IPS DF 6.9 (cell line): ENCODE data around the gene EMC6.

Source experiments
- DNase-seq: peaks from one replicate; pipeline ENCODE4 v3.0.0-alpha.2; 2013; ENCODE audit warnings: low read depth, low spot score
- H3K27ac ChIP-seq: one replicate; pipeline ENCODE4 v1.5.1; 2013; ENCODE audit warnings: low read length, control low read depth
- H3K27me3 ChIP-seq: 2 replicates; pipeline ENCODE4 v1.6.1; 2013; ENCODE audit warnings: mild to moderate bottlenecking, low read length; ENCODE audit not compliant: control insufficient read depth, insufficient read depth
- H3K36me3 ChIP-seq: 2 replicates; pipeline ENCODE4 v1.6.1; 2013; ENCODE audit warnings: low read length; ENCODE audit not compliant: control insufficient read depth, insufficient read depth
- H3K4me1 ChIP-seq: 2 replicates; pipeline ENCODE4 v1.6.1; 2013; ENCODE audit warnings: low read length; ENCODE audit not compliant: control insufficient read depth, insufficient read depth
- H3K4me3 ChIP-seq: 2 replicates; pipeline ENCODE4 v1.5.1; 2013; ENCODE audit warnings: mild to moderate bottlenecking, low read length
- H3K9me3 ChIP-seq: 2 replicates; pipeline ENCODE4 v1.6.1; 2013; ENCODE audit warnings: low read length, inconsistent platforms; ENCODE audit not compliant: control insufficient read depth, insufficient read depth
- WGBS: extraction: QIAGEN DNeasy Blood & Tissue Kit; methylation state at CpG from one replicate; pipeline ENCODE4 v1.1.7; 2013; ENCODE audit warnings: mixed read lengths, missing lambda C conversion rate; ENCODE audit not compliant: insufficient read length, insufficient coverage; 5-methylcytosine and 5-hydroxymethylcytosine counted together

EMC6 gene

GRCh38 chr17:3656755-3657587 is 11.6 kb upstream of the EMC6 start:
- WGBS, result no CpG with 5 or more reads among the region's 16 CpGs
- no peaks in the 10 kb centered on the region for H3K36me3 ChIP-seq
- 0 out of 2 replicates have a peak, but pooled peaks cover 2% of the 10 kb centered on the region for H3K4me1 ChIP-seq
- no peak for DNase-seq
- H3K9me3 ChIP-seq, result no peaks in the 10 kb centered on the region
- H3K4me3 ChIP-seq, result no peak overlapping the region
- H3K27ac ChIP-seq, result no peak overlapping the region
- H3K27me3 ChIP-seq, result no peaks in the 10 kb centered on the region

- Histone ChIP-seq H3K36me3 (no peaks in the 10 kb centered on the region), H3K27ac (no peak overlapping the region), H3K4me1 (0 out of 2 replicates have a peak, but pooled peaks cover 2% of the 10 kb centered on the region), H3K4me3 (no peak overlapping the region), H3K27me3 (no peaks in the 10 kb centered on the region), H3K9me3 (no peaks in the 10 kb centered on the region)
- no CpG with 5 or more reads among the region's 7 CpGs for WGBS
- no peak for DNase-seq
Measured at GRCh38 chr17:3657588-3657869, 11.1 kb upstream of the EMC6 start.

DNA sequence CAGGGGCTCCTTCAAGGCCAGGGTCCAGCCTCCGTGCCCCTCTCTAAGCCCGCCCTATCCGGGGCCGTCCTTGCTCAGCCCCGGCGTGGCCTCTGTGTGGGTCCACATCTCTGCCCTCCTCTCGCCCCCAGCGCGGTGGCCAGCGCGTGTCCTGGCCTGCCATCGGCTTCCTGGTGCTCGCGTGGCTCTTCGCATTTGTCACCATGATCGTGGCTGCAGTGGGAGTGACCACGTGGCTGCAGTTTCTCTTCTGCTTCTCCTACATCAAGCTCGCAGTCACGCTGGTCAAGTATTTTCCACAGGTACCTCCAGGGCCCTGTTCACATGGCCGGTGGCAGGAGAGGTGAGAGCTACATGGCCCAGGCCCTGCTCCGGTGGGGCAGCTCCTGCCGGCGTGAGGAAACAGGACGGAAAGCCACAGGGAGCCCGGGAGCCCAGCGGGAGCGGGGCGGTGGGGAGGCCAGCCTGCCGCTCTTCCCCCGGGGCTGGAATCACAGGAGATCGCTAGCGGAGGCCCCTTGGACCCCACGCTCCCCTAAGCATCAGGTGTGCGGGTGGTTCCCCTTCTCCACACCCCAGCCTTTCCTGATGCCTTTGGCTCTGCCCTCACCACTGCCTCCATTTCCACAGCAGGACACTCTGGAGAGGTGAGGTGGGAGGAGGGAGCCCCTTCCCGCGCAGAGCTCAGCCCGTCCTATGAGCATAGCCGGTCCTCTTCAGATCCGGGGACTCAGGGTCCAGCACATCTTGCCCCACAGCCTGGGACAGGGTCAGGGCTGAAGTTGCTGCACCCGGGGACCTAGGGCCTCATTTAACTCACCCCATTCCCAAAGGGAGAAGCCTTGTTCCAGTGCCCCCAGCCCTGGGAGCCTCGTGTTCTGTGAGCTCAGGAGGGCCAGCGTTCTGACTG is 10.5 kb upstream of the EMC6 start:
- Histone ChIP-seq H3K27me3 (no peaks in the 10 kb centered on the region), H3K36me3 (peaks cover 2% of the 10 kb centered on the region; the same call in 1 of the 2 replicates), H3K4me1 (0 out of 2 replicates have a peak, but pooled peaks cover 2% of the 10 kb centered on the region), H3K4me3 (no peak overlapping the region), H3K27ac (no peak overlapping the region), H3K9me3 (no peaks in the 10 kb centered on the region)
- WGBS, result no CpG with 5 or more reads among the region's 42 CpGs
- no peak for DNase-seq

DNA sequence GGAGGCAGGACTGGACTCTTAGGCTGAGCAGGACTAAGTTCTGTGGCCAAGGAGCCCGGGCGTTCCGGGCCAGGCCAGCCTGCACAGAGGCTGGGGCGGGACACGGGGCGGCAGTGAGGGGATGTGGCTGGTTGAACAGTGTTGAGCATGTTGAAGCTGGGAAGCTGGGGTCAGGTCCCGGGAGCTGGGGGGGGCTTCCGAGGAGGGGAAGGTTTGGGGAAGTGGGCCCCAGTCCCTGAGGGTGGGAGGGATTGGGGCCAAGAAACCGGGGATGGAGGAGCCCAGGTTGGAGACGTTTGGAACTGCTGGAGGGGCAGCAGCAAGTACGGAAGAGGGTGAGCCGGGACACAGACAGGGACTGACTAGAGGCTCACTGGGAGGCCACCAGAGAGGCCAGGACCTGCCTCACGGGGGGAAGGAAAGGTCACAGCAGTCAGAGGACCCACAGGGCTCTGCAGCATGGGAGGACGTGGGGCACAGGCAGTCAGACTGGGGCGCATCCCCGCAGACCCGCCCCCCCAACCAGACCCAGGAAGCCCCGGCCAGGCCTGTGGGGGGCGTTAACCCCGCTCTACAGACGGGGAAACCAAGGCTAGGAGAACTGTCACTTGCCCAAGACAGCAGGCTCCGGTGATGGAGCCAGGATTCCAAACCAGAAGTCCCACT is 9.7 kb upstream of the EMC6 start:
- no peaks in the 10 kb centered on the region for H3K9me3 ChIP-seq
- H3K27me3 ChIP-seq, result no peaks in the 10 kb centered on the region
- no peak overlapping the region for H3K27ac ChIP-seq
- no peak for DNase-seq
- 0 out of 2 replicates have a peak, but pooled peaks cover 2% of the 10 kb centered on the region for H3K4me1 ChIP-seq
- no peak overlapping the region for H3K4me3 ChIP-seq
- WGBS, result no CpG with 5 or more reads among the region's 22 CpGs
- H3K36me3 ChIP-seq, result peaks cover 9% of the 10 kb centered on the region; the same call in 1 of the 2 replicates

DNA sequence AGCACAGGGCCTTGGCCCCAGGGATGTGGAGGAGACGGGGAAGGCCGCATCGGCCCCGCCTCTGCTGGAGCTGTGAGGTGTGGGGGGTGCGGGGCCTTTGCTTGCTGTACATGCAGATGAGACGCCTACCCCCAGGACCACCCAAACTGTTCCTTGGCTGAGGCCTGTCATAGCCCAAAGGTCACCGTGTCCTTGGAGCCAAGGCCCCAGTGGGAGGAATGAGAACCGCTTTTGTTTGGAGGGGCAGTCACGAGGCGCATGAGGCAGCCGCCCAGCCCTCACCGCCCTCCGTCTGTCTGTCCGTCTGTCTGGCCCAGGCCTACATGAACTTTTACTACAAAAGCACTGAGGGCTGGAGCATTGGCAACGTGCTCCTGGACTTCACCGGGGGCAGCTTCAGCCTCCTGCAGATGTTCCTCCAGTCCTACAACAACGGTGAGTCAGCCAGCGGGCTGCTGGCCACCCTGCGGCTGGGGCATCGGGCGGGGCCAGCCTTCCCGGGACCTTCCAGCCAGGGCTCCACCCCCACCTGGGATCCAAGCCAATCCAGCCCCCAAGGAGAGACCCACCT is 9.0 kb upstream of the EMC6 start:
- WGBS, result no CpG with 5 or more reads among the region's 22 CpGs
- Histone ChIP-seq H3K27ac (no peak overlapping the region), H3K4me1 (0 out of 2 replicates have a peak, but pooled peaks cover 2% of the 10 kb centered on the region), H3K9me3 (no peaks in the 10 kb centered on the region), H3K36me3 (peaks cover 9% of the 10 kb centered on the region; the same call in 1 of the 2 replicates), H3K4me3 (no peak overlapping the region), H3K27me3 (no peaks in the 10 kb centered on the region)
- no peak for DNase-seq

- WGBS, result no CpG with 5 or more reads among the region's 23 CpGs
- Histone ChIP-seq H3K36me3 (peaks cover 9% of the 10 kb centered on the region; the same call in 1 of the 2 replicates), H3K27ac (no peak overlapping the region), H3K4me3 (no peak overlapping the region), H3K27me3 (no peaks in the 10 kb centered on the region), H3K4me1 (0 out of 2 replicates have a peak, but pooled peaks cover 2% of the 10 kb centered on the region), H3K9me3 (no peaks in the 10 kb centered on the region)
- DNase-seq, result no peak
Measured at GRCh38 chr17:3660311-3660891, 8.2 kb upstream of the EMC6 start.

DNA sequence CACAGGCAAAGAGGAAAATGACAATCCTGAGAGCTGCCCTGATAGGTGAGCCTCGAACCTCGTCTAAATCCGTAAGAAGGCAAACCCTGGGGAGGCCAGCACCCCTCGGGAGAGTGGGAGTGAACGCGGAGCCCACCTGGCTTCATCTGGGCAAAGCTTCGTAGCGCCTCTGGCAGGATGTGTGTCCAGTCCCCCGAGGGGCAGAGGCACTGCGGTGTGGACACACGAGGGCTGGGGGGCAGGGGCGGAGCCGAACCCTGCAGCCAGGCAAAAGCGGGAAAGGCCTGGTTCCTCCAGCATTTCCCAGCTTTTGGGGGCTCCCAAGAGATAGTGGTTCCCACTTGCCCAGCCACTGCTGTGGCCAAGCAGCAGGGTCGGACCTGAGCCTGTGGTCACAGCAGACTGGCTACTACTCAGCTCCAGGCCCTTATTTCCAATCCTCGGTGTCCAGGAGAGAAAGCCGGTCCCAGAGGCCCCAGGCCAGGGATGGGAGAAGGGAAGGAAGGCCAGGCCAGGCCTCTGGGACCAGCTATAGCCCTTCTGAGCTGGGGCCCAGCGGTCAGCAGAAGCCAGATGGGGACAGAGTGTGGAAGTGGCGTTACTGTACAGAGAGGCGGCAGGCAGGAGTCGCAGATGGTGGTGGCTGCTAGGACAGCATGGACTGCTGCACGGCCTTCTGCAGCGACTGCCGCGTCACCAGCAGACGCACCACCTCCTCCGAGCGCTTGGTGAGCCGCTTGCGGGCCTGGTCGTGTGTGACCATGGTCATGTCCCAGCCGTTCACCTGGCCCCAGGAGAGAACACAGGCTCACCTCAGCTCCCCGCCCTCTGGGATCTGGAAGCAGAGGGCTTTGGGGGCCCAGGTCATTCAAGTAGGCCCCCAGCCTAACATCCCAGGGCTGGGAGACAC is 5.3 kb upstream of the EMC6 start:
- no peaks in the 10 kb centered on the region for H3K9me3 ChIP-seq
- DNase-seq, result no peak
- peaks cover 5% of the 10 kb centered on the region; the same call in 1 of the 2 replicates for H3K4me1 ChIP-seq
- H3K27ac ChIP-seq, result no peak overlapping the region
- no peak overlapping the region for H3K4me3 ChIP-seq
- no CpG with 5 or more reads among the region's 33 CpGs for WGBS
- no peaks in the 10 kb centered on the region for H3K27me3 ChIP-seq
- peaks cover 9% of the 10 kb centered on the region; the same call in 1 of the 2 replicates for H3K36me3 ChIP-seq

- H3K27me3 ChIP-seq, result no peaks in the 10 kb centered on the region
- no peak for DNase-seq
- no CpG with 5 or more reads among the region's 5 CpGs for WGBS
- H3K4me1 ChIP-seq, result peaks cover 3% of the 10 kb centered on the region; the same call in 1 of the 2 replicates
- H3K9me3 ChIP-seq, result no peaks in the 10 kb centered on the region
- peaks cover 9% of the 10 kb centered on the region; the same call in 1 of the 2 replicates for H3K36me3 ChIP-seq
- no peak overlapping the region for H3K4me3 ChIP-seq
- H3K27ac ChIP-seq, result no peak overlapping the region
Measured at GRCh38 chr17:3665834-3666233, 2.8 kb upstream of the EMC6 start.

GRCh38 chr17:3666516-3666915 is 2.1 kb upstream of the EMC6 start:
- Histone ChIP-seq H3K27me3 (no peaks in the 10 kb centered on the region), H3K4me1 (peaks cover 3% of the 10 kb centered on the region; the same call in 1 of the 2 replicates), H3K36me3 (peaks cover 9% of the 10 kb centered on the region; the same call in 1 of the 2 replicates), H3K9me3 (no peaks in the 10 kb centered on the region), H3K4me3 (no peak overlapping the region), H3K27ac (no peak overlapping the region)
- WGBS, result no CpG with 5 or more reads among the region's 6 CpGs
- DNase-seq, result no peak
